GM19452 (cell line): ENCODE data around the gene XG.
"Not testable (repeated sequence)": the region's sequence is repeated elsewhere in the genome, so short reads cannot be mapped to it uniquely, and the experiment has no call there.

Experiments
- ATAC-seq: cut with Tn5 transposase; IDR thresholded peaks from one replicate; pipeline ENCODE4 v1.9.1; 2021; ENCODE audit not compliant: unreplicated experiment

XG gene

GRCh38 chrX:2812161-2812907 is 60.5 kb downstream of the XG start:
- not testable (repeated sequence) for ATAC-seq

- no peak for ATAC-seq
Observed at GRCh38 chrX:2817036-2817435, 65.2 kb downstream of the XG start.

DNA sequence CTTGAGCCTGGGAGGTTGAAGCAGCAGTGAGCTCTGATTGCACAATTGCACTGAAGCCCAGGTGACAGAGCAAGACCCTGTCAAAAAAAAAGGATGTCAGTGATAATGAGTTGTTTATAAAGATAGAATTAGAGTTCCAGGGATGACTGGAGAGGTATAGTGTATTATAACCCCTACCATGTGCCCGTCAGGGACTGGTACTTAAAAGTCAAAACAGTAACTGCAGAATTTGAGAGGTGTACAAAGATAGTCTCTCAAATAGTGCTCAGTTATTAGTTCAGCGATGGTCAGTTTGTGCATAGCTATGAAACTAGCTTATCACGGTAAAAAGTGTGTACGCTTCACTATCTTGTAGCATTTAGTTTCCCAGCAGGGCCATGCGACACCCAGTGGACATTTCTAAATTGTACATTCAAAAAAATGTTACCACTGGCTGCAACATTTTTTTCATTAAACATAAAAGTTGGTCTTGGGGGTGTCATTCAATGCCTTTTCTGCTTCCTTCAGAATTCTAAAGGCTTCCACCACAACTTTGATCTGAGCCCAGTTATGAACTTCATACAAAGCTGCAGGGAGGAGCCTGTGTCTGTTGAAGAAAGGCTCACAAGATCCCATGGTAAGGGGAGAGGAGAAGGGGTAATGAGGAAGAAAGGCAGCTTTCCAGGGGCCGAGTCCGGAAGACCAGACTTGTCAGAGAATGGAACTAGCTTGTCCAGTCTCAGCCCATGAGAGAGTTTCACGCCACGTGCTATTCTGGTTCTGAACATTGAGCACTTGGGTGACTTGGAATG is 67.7 kb downstream of the XG start:
- no peak for ATAC-seq

- no peak for ATAC-seq
Observed at GRCh38 chrX:2820136-2820771, 68.4 kb downstream of the XG start.

DNA sequence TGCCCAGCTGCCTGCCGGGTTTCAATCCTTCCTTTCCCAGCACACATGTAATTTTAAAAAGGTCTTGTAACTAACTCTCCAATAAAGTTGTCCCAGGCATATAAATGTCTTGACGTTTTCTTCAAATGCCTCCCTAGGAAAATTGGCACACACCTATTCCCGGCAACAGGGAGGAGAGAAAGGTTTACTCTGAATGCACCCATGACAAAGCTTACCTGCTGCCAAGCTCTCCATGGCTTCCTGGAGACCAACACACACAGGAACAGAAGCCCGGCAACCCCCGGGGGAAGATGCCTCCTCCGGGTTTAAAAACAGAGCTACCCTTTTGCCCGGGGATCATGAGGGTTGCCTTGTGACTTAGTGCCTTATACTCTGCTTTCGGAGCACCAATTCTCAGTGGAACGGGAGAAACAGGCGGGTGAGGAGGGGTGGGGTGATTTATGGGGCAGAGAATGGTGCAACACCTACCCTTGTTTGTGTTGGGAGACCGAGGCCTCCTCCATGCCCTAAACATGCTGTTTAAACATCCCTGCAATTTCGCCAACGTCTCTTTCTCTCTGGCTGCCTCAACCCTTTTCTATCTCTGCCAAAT is 72.1 kb downstream of the XG start:
- ATAC-seq: no peak

GRCh38 chrX:2824886-2825285 is 73.0 kb downstream of the XG start:
- no peak for ATAC-seq

- ATAC-seq: no peak
Observed at GRCh38 chrX:2828344-2828958, 76.6 kb downstream of the XG start, which contains the start of gene GYG2. Gene GYG2 (plus strand): TSS chrX:2828930. CDS start chrX:2830189, 1,259 bp downstream.

DNA sequence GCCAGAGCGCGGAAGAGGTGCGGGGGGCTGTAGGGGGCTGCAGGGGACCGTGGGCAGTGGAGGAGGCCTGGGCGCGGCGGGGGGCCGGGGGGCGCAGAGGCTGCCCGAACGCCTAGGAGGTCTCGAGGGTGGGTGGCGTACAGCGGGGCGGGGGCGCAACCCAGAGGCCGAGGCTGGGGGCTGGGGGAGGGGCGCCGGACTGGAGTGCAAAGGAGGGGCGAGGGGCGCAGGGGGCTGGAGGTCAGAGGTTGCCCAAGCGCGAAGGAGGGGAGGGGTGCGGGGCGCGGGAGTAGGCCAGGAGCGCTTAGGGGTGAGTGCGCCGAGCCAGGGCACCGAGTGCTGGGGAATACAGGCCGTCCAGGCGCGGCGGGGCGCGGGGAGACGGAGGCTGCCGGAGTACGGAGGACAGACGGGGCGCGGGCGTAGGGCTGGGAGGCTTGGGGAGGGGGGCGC is 77.1 kb downstream of the XG start:
- no peak for ATAC-seq

DNA sequence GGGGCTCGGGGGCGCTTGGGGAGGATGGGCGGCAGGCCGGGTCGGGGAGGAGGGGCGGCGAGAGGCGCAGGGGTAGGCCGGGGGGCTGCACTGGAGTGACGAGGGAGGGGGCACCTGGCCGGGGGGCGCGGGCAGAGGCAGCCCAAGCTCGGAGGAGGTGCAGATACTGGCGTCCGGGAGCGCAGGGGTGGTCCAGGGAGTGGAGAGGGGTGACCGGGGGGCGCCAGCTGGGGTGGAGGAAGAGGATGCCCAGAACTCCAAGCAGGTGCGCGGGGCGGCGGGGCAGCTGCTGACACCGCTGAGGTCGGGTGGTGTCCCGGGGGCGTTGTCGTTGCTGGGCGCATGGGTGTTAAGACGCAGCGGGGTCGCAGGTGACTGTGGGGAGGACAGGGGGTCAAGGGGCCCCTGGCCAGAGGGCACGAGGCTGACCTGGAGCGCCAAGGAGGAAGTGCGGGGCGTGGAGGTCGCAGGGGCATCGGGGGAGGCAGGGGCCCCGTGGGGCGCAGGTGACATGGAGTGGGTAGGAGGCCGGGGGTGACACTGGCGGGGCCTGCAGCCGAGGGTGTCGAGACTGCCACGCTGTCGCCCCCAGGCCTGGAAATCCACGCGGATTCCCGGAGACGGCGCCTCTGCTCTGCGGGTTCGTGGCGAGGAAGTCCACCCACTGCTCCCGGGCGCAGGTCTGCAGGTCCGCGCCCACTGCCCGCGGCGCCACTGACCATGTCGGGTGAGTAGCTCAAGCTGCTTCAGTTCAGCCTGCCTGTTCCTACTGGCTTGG is 77.8 kb downstream of the XG start:
- no peak for ATAC-seq

DNA sequence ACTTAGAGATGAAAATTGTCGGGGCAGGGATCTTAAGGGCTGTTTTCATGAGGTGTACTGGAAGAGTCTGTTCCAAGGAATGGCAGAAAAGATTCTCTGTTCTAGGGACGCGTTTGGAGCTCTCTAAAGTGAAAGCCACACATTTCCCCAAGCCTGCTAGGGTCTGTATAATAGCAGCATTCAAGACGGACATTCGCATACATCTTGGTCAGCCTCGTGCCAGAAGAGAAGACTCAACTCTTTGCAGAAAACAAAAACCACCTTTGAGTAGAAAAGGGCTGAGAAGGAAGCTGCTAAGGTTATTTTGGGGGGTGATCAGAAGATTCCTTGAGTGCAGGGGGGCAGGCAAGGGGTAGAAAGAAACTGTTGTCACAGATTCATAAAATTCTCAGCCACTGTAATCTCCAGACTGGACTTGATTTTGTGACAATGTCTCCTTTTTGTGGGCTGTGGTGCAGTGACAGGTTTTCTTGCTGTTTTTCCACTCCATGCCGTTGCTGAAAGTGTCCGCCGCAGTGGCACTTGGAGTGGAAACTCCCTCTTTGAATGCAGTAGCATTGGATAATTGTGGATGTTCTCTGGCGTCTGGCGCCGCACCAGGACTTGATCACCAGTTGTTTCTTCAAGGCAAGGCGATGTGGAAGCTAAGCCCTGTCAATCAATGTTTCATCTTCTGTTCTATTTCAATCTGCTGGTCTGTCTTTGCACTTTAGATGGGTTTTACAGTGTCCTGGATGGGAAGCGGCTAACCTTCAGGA is 79.8 kb downstream of the XG start:
- no peak for ATAC-seq

- ATAC-seq: no peak
Observed at GRCh38 chrX:2837961-2838360, 86.1 kb downstream of the XG start.

DNA sequence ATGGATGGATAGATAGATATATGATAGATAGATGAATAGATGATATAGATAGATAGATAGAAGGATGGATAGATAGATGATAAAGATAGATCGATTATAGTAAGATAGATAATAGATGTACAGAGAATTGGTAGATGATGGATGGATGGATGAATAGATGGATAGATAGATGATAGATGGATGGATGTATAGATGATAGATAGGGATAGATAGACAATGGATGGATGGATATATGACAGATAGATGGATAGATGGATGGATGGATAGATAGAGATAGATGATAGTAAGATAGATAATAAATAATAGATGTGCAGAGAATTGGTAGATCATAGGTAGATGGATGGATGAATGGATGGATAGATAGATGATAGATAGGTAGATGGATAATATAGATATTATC is 89.1 kb downstream of the XG start:
- ATAC-seq: no peak

GRCh38 chrX:2841537-2841936 is 89.7 kb downstream of the XG start:
- ATAC-seq: no peak

DNA sequence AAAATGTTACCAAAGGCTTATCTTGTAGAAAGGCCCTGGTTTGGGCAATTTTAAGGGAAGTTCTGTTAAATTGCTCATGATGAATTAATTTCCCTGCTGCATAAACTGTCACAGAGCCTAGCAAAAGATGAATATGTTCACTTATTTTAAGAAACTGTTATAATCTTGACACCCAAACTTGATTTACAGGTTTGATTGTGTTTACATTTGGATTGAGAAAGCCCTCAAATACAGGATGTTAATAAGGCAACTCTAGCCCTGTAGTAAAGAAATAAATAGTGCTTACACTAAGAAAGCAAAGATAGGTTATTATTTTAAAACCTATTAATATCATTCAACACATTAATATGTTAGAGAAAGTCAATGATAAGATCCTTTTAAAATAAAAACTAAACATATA is 95.2 kb downstream of the XG start:
- no peak for ATAC-seq

- no peak for ATAC-seq
Observed at GRCh38 chrX:2848871-2849301, 97.0 kb downstream of the XG start.

- ATAC-seq: no peak
Observed at GRCh38 chrX:2854918-2855317, 103.1 kb downstream of the XG start.

GRCh38 chrX:2855761-2856160 is 103.9 kb downstream of the XG start:
- ATAC-seq: no peak

GRCh38 chrX:2857566-2857965 is 105.7 kb downstream of the XG start:
- no peak for ATAC-seq

DNA sequence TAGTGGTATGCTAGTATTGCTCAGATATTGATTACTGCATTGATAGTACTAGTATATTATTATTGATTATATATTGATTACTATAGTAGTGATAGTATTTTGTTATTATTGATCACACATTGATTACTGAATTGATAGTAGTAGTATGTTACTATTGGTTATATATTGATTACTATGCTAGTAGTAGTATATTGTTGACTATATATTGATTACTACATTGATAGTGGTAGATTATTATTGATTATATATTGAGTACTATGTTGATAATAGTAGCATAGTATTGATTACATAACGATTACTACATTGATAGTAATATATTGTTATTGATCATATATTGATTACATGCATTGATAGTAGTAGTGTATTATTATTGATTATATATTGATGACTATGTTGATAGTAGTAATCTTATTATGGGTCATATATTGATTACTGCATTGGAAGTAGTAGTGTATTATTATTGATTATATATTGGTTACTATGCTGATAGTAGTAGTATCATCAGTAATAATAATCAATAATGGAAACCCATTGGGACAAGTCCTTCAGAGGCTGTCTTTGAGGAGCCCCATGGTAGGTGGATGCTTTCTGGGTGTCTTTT is 107.5 kb downstream of the XG start:
- no peak for ATAC-seq
